GM23248 (cell line): ENCODE measurements around the gene CHN2.

ENCODE experiments used
- EZH2 ChIP-seq: fragments of 200-600 bp; sonication (generic); IDR thresholded peaks from 2 replicates; pipeline ENCODE4 v1.6.1; 2018; ENCODE audit warnings: antibody characterized with exemption, mild to moderate bottlenecking; ENCODE audit not compliant: insufficient read depth, poor library complexity, severe bottlenecking
- EZH2phosphoT487 ChIP-seq: fragments of 200-600 bp; sonication (generic); IDR thresholded peaks from 2 replicates; pipeline ENCODE4 v1.6.1; 2018; ENCODE audit warnings: antibody characterized with exemption, moderate library complexity, mild to moderate bottlenecking, low read depth; ENCODE audit not compliant: insufficient read depth

DNA sequence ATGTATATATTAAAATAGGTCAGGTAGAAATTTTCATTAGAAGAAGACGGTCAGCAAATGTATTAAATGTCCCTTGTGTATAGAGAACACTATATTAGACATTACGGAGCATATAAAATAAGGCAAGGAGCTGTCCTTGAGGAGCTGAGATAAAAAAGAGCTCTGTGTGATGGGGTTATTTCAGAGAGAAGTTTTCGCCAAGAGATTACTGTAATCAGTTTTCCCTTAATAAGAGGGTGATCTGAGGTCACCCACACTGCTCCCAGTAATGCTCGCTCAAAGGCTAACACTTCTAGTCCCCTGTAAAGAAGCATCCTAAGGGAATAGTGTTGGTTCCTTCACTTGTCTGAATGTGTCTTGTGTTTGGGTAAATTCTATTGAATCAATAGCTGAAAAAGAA is 282.3 kb downstream of the CHN2 start:
- TF ChIP-seq EZH2phosphoT487 (no peak), EZH2 (no peak)
